Transverse colon (tissue), 1 donor: ENCODE data around the gene PTPRN2.

Experiments used
- EP300 ChIP-seq: sonication (generic); formaldehyde crosslinking; IDR thresholded peaks from one replicate; pipeline ENCODE4 v1.6.1; 2017; ENCODE audit warnings: antibody characterized with exemption, low read depth
- POLR2A ChIP-seq: fragments of 450-650 bp; IDR thresholded peaks from one replicate; pipeline ENCODE4 v1.6.1; 2016; ENCODE audit warnings: antibody characterized with exemption, mild to moderate bottlenecking, moderate library complexity

DNA sequence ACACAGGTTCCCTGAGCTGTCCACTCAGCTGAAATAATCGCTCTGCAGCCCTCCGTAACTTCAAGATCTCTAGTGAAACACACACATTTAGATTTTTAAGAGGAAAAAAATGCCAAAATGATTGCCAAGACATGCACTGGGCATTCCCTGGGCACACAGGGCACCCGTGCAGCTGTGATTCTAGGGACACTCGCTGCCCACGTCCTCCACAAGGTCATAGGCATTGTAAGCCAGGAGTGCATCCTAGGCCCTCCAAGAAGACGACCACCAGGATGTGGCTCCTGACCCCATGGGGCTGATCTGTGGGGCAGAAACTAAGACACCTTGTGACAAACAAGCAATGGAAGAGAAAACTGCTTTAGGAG is 563.3 kb downstream of the PTPRN2 start:
- no peak for TF ChIP-seq POLR2A
- TF ChIP-seq EP300: no peak
